GM08714 (cell line): Measurements from ENCODE around the gene CYP2J2.

Source experiments
- H3K4me3 ChIP-seq: fragments of 200-500 bp; sonication (Bioruptor generic); 2 replicates; pipeline ENCODE4 v1.5.1; 2014; ENCODE audit warnings: mild to moderate bottlenecking, low read length, inconsistent platforms
- ZNF274 ChIP-seq: IDR thresholded peaks from 2 replicates; pipeline ENCODE4 v1.6.1; 2012; ENCODE audit warnings: mild to moderate bottlenecking, low read depth, low read length

CYP2J2 gene

DNA sequence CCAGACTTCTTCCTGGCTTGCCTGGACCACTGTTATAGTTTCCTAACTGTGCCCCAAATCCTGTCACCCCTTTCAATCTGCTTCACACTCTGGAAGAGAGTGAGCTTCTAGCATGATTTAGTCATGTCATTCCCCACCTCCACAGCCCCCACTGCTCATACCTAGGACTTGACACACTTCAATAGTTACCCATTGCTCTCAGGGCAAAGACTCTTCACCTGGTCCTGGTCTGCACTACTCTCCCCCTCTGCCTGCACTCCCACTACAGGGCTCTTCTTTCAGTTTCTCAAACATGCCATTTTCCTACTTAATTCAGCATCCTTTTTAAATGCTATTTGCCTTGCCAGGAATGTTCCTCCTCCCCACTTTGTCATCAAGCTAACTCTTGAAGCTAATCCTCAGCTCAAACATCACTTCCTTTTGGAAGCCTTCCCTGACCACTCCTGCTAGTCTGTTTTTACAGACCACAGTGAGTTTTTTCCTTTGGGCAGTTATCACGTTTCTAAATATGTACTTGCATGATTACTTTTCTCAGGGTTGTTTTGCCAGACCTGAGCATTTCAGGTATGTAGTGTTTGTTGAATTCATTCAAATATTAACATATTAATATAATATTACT, 24.7 kb downstream of the CYP2J2 start:
- TF ChIP-seq ZNF274: no peak
- no peak overlapping the region for H3K4me3 ChIP-seq

DNA sequence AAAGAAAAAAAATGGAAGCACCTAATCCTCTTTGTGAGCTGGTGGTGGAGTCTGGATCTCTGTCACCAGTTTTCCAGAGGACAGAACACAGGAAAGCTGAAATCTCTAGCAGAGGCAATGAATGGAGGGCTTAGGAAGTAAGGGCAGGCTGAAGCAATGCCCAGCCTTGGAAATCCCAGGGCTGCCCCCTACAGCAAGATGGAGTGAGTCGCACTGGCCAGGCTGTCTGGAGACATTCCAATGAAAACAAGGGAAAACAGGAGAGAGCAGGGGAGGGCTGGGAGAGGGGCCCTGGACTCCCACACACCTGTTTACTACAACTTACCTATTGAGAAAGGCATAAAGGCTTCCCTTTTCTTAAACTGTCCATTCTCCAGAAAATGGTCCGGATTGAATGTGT, 25.9 kb downstream of the CYP2J2 start:
- H3K4me3 ChIP-seq: no peak overlapping the region
- no peak for TF ChIP-seq ZNF274

DNA sequence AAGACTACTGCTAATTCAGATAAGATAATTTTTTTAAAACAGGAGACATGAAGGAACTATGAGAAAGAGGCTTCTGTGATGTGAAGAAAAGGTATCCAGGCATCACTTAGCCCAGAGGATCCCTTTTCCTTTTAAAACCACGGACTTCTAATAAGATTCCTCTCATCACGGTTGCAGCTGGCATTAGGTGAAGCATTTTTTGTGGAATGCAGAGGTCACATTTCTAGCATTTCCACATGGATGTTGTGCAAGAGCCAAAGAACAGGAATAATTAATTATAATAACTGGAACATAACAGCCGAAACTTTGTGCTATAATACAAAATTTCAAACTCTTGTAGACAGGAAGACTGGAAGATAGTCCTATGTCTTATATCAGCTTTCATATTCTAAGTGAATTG, 27.6 kb downstream of the CYP2J2 start:
- no peak overlapping the region for H3K4me3 ChIP-seq
- no peak for TF ChIP-seq ZNF274

DNA sequence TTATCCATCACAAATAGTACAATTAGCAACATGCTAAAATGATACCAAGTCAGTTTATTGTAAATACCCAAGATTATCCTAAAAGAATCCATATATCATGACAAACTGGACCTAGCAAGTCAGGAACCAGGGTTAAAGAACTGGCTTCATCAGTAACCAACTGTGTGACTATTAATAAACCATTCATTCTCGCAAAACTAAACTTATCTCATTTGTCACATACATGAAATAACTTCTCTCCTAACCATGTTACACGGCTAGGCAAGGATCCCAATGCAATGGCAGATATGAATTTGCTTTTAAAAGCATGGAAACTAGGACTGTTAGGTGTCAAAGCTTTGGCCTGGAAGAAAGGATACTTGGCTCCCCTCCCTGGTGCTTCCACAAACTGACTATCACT, 29.4 kb downstream of the CYP2J2 start:
- no peak overlapping the region for H3K4me3 ChIP-seq
- TF ChIP-seq ZNF274: no peak

DNA sequence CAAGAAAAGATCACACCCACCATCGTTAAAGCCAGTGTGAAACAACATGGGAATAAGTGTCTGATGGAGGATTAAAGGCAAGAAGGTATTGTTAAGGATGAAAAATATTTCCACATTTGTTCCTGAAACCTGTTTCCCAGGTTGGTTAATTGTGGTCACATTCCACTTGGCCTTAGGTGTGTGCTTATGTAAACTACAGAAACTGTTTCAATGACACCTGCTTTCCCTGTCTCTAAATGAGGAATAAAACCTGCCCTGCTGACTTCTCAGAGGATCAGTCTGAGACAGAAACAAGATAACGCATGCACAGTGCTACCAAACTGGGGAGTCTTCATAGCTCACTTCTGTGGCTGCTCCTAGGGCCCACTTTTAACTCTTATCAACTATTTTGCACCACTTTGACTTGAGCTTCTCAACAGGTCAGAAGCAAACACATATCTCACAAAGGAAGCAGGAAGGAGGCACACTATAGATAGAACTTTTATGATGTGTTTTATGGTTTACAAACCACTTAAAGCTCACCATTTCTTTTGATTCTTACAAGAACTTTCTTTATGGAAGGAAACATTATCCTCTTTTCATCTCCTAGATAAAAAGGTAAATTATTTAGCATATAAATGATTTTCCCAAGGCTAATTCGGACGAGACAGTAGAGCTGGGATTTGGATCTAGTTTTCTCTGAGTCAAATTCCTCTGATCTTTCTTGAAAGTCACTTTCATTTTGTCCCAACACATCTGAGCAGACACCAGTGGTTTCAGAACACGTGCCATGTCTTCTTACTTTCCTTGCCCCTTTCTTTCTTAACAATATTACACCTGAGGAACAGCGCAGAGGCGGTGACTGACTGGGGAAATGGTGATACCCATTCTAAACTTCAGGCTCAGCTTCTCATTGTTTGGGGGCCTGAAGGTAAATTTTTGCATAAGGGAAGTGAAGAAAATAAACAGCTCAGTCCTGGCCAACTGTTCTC, 33.4 kb downstream of the CYP2J2 start:
- no peak overlapping the region for H3K4me3 ChIP-seq
- no peak for TF ChIP-seq ZNF274

- H3K4me3 ChIP-seq: no peak overlapping the region
- no peak for TF ChIP-seq ZNF274
These were observed 41.3 kb downstream of the CYP2J2 start for GRCh38 chr1:59885160-59885832.

DNA sequence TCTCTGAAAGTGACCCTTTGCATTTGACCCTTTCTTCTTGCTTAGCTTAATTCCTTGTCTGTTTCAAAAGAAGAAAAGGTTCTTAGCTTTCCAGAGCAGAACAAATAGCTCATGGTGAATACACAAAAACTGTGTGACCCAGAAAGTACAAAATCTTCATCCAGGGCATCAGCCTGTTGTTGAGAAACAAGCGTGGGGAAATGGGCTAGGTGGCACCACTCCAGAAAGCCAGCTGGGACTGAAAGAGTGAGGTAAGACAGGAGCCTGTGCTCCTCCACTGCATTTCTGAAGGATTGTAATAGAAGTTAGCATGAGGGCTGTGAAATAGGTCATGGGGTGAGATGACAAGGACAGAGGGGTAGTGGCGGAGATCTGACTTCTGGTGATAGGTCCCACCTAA, 45.8 kb downstream of the CYP2J2 start:
- no peak overlapping the region for H3K4me3 ChIP-seq
- TF ChIP-seq ZNF274: no peak

DNA sequence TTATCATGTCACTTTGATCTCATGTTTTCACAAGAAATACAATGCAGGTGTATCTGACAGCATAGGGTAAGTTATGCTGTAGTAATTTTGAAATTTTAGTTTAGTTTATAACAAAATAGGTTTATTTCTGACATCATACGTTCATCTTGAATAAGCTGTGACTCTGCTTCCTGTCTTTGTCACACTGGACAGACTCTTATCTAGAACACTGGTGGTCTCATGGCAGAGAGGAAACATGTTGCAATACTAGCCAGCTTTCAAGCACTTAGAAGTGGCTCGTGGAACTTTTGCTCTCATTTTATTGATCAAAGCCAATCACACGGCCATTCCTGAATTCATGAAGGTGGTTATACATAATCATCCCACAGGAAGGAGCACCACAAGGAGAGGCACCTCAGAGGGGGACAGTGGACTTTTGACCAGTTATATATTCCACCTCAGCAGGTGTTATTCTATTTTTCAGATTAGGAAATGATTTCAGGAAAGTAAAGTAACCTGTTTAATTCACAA, 46.5 kb downstream of the CYP2J2 start:
- TF ChIP-seq ZNF274: no peak
- H3K4me3 ChIP-seq: no peak overlapping the region

- TF ChIP-seq ZNF274: no peak
- no peak overlapping the region for H3K4me3 ChIP-seq
These were observed 47.0 kb downstream of the CYP2J2 start for GRCh38 chr1:59879574-59879973.

GRCh38 chr1:59878370-59878769, 48.2 kb downstream of the CYP2J2 start:
- no peak for TF ChIP-seq ZNF274
- no peak overlapping the region for H3K4me3 ChIP-seq

DNA sequence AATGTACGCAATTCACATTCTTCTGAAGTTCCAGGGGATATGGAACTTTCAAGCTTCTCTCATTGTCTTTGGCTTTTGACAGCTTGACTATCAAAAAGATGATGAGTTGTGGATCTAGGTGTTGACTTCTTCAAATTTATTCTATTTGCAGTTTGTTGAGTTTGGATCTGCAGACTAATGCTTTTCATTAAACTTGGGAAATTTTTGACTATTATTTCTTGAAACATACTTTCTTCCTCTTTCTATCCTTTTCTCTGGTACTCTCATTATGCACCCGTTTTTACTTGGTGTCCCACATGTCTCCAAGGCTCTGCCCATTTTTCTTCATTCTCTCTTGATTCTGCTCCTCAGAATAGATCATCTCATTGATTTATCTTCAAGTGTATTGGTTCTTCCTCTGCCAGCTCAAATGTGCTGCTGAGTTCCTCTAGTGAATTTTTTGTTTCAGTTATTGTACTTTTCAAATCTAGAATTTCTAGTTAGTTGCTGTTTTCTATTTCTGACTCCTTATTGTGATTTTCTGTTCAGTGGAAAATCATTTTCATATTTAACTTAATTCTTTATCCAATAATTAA, 49.4 kb downstream of the CYP2J2 start:
- no peak for TF ChIP-seq ZNF274

GRCh38 chr1:59871746-59872145, 54.8 kb downstream of the CYP2J2 start:
- no peak overlapping the region for H3K4me3 ChIP-seq
- no peak for TF ChIP-seq ZNF274

More for the DNA sequence above, 49.4 kb downstream of the CYP2J2 start:
- no peak overlapping the region for H3K4me3 ChIP-seq

DNA sequence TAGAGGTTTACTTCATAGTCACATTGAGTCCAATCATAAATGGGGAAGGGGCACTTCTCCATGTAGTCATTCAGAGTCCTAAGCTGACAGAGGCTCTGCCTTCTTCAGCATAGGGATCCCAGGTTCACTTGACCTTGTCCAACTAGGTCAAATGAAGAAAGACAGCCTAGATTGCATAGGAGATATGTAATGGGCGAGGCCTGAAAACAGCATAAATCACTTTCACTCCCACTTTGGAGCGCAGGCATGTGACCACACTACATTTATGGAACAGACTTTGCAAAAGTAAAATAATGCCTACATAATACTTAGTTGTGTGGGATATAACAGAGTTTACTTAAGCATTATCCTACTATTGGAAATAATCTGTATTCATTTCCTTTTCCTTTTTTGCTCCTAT, 60.1 kb downstream of the CYP2J2 start:
- TF ChIP-seq ZNF274: no peak
- H3K4me3 ChIP-seq: no peak overlapping the region

DNA sequence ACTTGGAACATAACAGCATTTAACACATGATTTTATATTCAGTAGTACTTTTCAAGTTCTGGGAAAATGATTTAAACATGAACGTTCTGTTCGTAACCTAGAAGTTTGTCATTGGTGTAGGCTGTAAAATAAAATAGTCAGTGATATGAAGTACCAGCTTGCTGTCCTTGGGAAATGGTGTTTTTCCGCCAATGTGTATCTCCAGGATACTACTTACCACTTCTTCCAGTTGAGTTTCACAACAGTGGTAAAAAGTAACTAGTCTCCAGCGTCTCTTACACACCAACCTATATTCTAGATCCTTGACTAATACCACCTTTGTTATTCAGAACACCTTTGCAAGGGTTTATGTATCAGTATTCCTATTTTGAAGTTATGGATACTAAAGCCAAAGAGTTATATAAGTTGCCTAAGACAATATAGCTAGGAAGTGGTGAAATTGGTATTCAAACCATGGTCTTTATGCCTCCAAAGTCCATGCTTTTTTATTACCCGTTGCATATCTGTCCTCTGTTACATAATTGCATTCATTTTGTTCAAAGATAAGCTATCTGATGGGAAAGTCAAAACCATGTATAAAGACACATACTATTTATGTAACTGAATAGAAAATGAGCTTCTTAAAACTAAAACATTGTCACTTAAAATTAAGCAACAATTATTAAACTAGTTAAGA, 68.8 kb downstream of the CYP2J2 start:
- H3K4me3 ChIP-seq: no peak overlapping the region
- TF ChIP-seq ZNF274: no peak
